LoVo (cell line): ENCODE data around the gene FRG2.
"Not testable (repeated sequence)": the region's sequence is repeated elsewhere in the genome, so short reads cannot be mapped to it uniquely, and the experiment has no call there.

ENCODE experiments used
- DNase-seq: peaks from one replicate; pipeline ENCODE4 v3.0.0-alpha.2; 2016; ENCODE audit warnings: low spot score

The FRG2 gene

DNA sequence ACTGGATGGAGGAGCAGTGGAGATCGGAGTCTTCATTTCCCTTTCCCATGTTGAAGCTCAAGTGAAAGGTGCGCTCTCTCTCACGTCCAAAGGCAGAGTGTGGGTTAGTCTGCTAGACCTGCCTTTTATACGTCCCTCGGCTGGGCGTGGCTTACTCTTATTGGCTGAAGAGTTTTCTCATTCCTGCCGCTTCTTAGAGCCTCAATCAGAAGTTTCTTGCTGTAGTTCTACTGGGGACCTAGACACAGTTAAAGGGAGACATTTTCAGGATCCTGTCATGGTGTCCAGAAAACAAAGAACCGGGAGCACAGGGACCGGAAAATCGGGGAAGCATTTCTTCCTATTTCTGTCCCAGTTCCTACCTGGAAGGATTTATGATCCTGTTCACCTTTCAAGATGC lies at the start of gene FRG2:
Gene FRG2 (minus strand): TSS at position 101 of the 400 bp plus-strand sequence. CDS start 52 bp downstream, at position 49.
- DNase-seq: not testable (repeated sequence)

DNA sequence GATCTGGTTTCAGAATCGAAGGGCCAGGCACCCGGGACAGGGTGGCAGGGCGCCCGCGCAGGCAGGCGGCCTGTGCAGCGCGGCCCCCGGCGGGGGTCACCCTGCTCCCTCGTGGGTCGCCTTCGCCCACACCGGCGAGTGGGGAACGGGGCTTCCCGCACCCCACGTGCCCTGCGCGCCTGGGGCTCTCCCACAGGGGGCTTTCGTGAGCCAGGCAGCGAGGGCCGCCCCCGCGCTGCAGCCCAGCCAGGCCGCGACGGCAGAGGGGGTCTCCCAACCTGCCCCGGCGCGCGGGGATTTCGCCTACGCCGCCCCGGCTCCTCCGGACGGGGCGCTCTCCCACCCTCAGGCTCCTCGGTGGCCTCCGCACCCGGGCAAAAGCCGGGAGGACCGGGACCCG lies 41.3 kb upstream of the FRG2 start:
- DNase-seq: not testable (repeated sequence)

DNA sequence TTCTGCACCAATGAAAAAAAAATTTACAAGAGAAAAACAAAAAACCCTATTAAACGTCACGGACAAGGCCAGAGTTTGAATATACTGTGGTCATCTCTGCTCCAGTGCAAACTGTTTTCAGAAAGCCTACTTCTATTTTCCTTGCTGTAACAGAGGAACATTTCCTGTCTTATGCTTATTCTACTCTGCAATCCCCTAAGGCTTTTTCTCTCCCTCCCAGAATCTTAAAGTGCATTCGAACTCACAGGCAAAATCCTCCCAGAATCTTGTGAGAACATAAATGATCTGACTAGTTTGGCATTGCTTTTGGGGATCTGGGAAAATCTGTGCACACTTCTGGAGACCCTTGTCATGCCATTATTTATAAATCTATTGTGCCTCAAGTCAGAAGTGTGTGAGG lies 37.7 kb upstream of the FRG2 start:
- not testable (repeated sequence) for DNase-seq

DNA sequence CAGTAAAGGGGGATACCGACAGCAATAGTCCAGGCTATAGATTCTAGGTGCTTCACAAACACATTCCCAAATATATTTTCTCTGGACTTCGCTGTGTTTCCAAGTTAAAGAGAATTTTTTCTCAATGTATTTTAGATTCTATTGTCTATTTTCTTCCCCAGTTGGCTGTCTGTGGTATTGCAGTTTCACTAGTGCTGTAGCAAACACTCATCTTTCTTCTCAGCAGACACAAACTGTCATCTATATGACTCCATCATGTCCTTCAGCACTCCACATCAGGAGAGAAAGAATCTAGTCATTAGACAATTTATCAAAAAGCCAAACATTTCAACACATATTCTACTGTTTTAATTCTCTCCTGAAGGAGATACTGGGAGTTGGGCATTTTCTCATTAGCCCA lies 37.3 kb upstream of the FRG2 start, which contains the start of gene DBET:
Gene DBET (plus strand): TSS at position 161 of the 400 bp plus-strand sequence.
- DNase-seq: not testable (repeated sequence)

DNA sequence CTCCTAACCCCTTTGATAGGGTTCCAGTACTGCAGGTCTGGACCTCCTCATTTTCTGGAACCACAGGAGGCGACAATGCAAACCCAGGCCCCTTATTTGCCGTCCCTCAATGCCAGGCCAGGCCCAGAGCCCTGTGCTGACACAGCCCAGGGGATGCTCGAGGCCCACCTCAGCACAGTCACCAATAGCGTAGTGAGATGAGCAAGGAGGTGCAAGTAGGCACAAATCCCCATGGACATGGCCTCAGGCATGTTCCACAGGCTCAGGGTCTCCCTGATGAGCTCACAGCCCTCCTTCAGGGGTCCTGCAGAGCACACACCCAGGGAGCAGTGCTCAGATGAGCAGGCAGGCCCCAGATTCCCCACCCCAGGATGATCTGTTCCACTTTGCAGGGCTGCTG lies 31.9 kb upstream of the FRG2 start:
- DNase-seq: not testable (repeated sequence)

DNA sequence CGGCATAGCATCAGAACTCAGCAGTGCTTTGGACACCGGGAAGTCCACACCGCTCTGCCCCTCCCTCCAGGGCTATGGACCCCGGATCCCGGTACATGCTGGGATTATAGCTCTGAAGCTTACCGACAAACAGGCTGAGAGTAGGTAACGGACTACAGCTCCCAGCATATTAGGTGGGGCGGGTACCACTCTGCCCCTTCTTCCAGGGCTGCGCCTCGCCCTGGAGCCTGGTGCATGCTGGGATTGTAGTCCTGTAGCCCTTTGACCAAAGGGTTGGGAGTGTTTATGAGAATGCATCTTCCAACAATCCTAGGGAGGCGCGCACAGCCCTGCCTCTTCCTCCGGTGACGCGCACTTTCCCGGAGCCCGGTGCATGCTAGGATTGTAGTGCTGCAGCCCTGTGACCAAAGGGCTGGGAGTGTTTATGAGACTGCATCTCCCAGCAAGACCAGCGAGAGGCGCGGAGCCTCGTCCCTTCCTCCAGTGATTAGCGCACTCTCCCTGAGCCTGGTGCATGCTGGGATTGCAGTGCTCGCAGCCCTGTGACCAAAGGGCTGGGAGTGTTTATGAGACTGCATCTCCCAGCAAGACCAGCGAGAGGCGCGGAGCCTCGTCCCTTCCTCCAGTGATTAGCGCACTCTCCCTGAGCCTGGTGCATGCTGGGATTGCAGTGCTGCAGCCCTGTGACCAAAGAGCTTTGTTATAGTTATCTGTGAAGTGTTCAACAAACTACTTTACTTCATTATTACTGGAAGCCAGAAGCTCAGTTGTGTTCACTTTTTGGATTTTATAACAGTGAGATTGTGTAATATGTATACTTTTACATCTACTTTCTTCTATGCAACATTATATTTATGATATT lies 22.6 kb upstream of the FRG2 start:
- not testable (repeated sequence) for DNase-seq

DNA sequence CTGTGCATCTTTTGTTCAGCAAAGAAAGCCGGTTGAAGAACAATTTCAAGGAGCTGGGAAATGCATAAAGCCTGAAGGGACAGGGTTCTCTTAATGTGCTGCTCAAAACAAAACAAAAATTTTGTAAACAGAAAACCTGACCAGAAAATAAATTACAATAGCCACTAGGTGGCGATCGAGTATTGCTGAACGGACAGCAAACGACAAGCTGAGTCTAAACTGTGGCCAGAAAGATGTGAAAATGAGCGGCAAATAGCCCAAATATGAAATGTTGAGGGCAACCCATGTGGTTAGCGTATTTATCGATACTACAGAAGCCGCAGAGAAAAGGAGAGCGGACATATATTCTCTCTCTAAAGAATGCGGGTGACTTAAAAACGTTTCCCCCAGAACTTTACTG lies 20.6 kb upstream of the FRG2 start:
- DNase-seq: not testable (repeated sequence)

DNA sequence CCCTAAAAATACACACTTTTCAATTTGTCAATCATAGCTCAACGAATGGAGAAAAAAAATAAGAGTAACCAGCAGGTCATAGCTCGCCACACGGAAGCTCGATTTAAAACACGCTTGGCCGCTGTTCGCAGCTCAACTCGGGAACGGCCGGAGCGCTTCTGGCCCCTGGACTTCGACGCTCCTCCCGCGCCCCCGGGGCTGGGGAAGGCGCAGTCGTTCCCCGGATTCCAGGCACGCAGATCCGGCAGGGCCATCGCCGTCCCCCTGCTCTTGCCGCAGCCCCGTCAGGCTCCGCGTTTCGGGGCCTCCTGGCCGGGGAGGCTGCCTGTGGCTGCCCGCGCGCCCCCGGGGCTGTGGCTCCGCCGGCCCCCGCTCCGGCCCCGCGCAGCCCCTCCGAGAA lies 13.8 kb upstream of the FRG2 start:
- DNase-seq: not testable (repeated sequence)

DNA sequence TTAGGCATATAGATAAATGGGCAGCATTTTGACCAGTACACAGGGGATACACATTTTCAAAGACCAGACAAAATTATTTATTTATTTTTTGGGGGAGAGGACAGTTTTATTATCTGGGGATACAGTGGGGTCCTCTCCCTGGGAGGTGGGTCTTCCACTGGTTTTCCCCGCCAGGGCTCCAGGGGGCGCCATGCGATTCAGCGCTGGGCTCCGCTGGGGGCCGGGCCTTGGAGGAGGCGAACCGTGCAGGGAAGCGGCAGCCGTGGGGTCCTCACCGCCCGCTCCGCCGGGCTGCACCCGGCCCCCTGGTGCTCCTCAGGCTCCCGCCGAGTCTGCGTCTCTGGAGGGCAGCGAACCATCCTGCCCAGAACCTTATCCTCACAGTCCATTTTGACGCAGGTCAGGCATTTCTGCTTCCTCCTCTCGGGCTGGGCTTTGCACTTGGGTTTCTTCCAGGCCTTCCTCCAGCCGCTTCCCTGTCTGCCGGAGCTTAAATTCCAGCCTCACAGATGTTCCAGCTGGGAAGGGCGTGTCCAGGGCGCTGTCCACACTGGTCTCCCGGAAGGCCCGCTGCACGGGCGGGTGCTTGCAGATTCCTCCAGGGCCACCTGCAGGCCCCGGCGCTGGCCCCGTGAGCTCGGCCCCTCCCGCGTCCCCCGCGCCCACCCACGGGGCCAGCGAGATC lies 10.8 kb upstream of the FRG2 start:
- DNase-seq: not testable (repeated sequence)

DNA sequence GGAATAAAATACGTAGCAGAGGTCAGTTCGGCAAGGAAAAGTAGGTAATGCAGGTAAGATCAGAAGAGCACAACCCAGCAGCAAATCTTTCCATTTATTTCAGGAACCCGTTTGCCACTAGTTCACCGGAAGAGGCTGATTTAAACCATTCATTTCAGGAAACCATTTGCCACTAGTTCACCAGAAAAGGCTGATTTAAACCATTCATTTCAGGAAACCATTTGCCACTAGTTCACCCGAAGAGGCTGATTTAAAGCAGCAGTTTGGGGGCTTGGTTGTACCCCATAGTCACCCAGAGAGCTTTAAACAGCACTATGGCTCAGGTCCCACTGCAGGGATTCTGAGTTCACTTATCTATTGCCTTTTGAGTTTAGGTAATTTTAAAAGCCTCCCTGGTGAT lies 4.2 kb upstream of the FRG2 start:
- not testable (repeated sequence) for DNase-seq

DNA sequence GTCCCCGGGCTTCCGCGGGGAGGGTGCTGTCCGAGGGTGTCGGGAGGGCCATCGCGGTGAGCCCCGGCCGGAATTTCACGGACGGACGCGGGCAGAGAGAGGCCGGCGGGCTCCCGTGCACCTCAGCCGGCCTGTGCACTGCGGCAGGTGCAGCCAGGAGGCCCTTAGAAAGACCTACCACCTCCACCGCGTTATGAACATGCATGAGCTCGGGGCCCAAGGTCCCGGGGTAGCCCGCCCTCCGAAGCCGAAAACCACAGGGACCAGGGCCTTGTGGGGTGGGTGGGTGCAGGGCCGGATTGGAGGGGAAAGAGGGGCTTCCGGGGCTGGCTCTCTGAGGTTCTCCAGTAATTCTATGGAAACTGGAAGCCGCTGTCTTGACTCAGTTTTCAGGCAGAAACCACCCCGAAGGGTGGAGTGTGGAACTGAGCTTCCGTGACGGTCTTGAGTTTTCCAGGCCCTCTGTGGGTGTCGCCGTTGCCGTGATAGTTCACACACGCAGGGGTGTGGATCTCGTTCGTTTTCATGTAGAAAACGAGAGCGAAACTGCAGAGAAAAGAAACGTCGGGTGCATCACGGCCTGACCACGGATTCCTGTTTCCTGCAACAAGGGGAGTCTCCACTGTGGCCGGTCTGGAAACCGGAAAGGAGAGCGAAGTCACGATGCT lies 4.3 kb downstream of the FRG2 start:
- DNase-seq: not testable (repeated sequence)

DNA sequence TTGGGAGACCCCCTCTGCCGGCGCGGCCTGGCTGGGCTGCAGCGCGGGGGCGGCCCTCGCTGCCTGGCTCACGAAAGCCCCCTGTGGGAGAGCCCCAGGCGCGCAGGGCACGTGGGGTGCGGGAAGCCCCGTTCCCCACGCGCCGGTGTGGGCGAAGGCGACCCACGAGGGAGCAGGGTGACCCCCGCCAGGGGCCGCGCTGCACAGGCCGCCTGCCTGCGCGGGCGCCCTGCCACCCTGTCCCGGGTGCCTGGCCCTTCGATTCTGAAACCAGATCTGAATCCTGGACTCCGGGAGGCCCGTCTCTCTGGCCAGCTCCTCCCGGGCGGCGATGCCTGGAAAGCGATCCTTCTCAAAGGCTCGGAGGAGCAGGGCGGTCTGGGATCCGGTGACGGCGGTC lies 5.1 kb downstream of the FRG2 start:
- DNase-seq: not testable (repeated sequence)

DNA sequence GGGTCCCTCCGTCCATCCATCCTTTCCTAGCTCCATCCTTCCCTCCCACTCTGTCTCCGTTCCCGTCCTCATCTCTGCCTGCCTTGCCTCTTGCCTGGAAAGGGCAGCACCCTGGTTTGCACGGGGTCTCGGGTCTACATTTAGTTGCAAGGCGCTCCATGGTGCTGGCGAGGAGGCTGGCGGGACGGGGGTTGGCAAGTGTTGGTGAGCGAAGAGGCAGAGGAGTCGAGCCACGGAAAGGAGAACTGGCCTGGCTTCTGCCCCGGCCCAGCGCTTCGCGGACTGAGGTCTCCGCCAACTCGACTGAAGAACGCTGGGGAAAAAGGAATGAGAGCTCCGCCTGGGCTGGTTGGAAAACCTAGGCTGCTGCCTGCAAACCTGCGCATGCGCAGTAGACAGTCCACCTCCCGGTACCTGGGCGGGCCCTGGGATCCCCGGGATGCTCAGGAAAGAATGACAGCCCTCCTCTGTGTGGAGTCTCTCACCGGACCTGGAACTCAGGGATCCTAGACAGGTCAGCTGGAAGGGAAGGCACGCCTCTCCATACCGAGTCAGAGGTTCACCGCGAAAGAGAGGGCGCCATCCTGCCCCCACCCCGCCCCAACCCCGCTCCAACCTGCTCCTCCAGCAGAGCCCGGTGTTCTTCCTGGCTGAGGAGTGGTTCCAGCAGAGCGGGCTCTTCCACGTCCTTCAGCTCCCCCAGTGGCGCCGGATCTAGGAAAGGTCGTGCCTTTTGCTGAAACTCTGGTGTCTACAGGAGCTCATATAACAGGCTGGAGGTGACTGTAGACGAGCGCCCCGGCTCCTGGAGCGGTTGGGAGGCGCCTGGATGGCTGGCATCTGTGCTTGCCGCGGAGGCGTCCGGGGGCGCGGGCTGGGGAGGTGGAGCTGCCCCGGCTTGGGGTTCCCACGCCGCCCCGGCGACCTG lies 6.0 kb downstream of the FRG2 start:
- DNase-seq: no peak

DNA sequence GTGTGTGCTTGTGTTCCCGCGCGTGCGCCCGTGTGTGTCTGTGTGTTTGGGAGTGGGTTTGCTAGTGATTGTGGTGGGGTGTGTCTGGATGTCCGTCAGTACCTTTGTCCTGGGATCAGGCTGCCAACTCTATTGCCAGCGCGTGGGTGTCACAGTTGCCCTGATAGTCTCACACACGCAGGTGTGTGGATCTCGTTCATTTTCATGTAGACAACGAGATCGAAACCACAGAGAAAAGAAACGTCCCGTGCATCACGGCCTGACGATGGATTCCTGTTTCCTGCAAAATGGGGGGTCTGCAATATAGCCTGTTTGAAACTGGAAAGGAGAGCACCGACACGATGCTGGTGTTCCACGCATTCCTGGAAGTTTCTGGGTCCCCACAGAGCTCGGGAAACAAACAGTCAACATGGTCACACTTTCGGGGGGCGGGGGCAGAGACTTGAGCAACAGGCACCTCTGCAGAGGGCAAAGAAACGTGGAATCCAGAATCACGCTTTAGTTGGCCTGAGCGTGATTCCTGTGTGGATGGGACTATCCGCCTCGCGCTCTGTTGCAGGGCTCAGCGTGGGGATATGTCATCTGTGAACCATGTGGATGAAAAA lies 7.1 kb downstream of the FRG2 start:
- not testable (repeated sequence) for DNase-seq

DNA sequence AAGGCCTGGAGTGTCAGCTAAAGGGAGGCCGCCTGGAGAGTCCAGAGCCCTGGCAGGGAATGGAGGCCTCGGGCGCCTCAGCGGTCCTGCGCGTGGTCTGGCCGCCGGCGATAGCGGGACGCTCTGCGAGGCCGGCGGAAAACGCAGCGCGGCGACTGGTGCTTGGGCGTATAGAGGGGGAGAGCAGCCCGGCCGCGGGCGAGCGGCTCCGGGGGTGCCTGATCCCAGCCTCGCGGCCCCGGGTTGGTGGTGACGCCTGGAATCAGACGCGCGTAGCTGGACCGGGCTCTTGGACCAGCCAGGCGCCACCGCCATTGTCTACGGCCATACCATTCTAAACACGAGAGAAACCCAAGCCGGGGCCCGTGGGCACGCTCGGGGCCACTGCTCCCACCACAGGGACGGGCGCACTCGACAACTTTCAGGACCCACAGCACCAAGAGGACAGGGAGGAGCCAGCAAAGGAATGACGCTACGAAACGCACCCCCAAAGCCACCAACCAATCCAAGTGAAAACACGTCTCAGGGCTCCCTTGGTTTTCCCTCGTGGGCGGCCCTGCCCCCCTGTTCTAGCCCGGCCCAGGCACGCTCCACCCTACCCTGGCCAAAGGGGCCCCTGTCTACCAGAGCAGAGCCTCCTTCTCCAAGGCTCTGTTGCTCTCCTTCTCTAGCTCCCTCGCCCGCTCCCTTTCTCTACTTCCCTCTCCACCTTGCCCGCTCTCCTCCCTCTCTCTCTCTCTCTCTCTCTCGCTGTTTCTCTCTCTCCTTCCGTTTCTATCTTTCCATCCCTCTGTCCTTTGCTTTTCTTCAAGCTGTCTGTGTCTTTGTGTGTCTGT lies 7.8 kb downstream of the FRG2 start:
- DNase-seq: no peak

DNA sequence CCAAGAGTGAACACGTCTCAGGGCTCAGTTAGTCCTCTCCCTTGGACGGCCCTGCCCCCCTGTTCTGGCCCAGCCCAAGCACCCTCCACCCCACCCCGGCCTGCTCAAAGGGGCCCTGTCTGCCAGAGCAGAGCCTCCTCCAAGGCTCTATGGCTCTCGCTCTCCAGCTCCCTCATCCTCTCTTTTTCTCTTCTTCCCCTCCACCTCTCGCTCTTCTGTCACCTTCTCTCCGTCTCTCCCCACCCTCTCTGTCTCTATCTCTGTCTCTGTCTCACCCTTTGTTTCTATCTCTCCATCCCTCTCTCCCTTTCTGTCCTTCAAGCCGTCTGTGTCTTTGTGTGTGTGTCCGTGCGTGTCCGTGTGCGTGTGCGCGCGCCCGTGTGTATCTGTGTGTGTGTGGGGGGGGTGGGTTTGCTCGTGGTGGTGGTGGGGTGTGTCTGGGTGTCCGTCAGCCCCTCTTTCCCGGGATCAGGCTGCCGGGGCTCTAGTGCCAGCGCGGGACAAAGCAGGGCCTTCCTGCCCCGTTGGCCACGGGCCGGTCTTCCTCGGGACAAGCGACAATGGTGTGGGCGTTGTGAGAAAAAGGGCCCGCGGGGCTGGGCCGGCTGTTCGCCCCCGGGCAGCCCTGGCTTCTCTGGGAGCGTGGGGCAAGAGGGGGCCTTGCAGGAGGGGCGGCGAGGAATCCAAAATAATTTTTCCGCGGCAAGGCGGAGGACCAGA lies 8.7 kb downstream of the FRG2 start:
- no peak for DNase-seq

DNA sequence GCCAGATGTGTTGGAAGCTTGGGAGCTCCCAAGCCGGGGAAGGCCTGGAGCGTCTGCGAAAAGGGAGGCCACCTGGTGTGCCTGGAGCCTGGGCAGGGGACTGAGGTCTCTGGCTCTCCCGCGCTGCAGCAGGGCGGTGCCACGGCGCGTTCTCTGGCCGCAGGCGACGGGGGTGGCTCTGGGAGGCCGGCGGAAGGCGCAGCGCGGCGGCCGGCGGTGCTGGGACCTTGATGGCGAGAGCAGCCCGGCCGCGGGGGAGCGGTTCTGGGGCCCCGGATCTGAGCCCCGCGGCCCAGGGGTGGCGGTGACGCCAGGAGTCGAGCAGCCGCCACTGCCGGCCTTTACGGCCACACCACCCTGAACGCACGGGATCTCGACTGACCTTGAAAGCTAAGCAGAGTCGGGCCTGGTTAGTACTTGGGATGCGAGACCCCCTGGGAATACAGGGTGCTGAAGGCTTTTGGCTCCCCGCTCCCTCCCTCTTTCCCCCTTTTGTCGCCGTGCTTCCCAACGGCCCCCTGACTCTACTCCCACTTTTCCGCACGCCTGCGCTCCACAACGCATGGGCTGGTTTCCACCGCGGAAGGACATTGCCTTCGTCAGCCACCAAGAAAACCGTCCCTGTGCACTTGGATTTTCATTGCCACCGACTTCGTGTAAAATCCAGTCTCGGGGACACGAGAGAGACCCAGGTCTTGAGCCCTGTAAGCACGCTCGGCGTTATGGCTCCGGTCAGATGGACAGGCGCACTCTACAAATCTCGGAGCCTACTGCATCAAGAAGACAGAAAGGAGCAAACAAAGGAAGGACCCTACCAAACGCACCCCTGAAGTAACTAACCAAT lies 9.5 kb downstream of the FRG2 start:
- no peak for DNase-seq
